AG08395 (cell line): Measurements from ENCODE around the gene SEL1L3.
A peak's percentile ranks its signal among the peaks of the same experiment; 100 is the strongest.
"Not testable (repeated sequence)": the region's sequence is repeated elsewhere in the genome, so short reads cannot be mapped to it uniquely, and the experiment has no call there.

ENCODE experiments used
- DNase-seq: peaks from one replicate; pipeline ENCODE4 v3.0.0; 2012; ENCODE audit warnings: mixed read lengths, low spot score

The SEL1L3 gene

GRCh38 chr4:25862411-25863346 lies at the start of gene SEL1L3:
TSS of gene SEL1L3 (minus strand) at chr4:25862988. CDS start at chr4:25862836, 152 bp downstream.
- DNase-seq: peak; percentile 29

- DNase-seq: no peak
Measured at GRCh38 chr4:25911356-25911755, 48.6 kb upstream of the SEL1L3 start.

- DNase-seq: peak; percentile 96
Measured at GRCh38 chr4:25908491-25908901, 45.7 kb upstream of the SEL1L3 start.

GRCh38 chr4:25906113-25906512 lies 43.3 kb upstream of the SEL1L3 start:
- not testable (repeated sequence) for DNase-seq

- DNase-seq: no peak
Measured at GRCh38 chr4:25905371-25905770, 42.6 kb upstream of the SEL1L3 start.

- DNase-seq: no peak
Measured at GRCh38 chr4:25904748-25905082, 41.9 kb upstream of the SEL1L3 start.

- DNase-seq: no peak
Measured at GRCh38 chr4:25903900-25904747, 41.3 kb upstream of the SEL1L3 start.

- DNase-seq: no peak
Measured at GRCh38 chr4:25901030-25901430, 38.2 kb upstream of the SEL1L3 start.

- DNase-seq: no peak
Measured at GRCh38 chr4:25900310-25900709, 37.5 kb upstream of the SEL1L3 start.

- no peak for DNase-seq
Measured at GRCh38 chr4:25896776-25897539, 34.2 kb upstream of the SEL1L3 start.

- no peak for DNase-seq
Measured at GRCh38 chr4:25892796-25893195, 30.0 kb upstream of the SEL1L3 start.

GRCh38 chr4:25890571-25891485 lies 28.0 kb upstream of the SEL1L3 start:
- no peak for DNase-seq

GRCh38 chr4:25889589-25890503 lies 27.1 kb upstream of the SEL1L3 start:
- no peak for DNase-seq

- DNase-seq: no peak
Measured at GRCh38 chr4:25888781-25889180, 26.0 kb upstream of the SEL1L3 start.

- peak; percentile 32 for DNase-seq
Measured at GRCh38 chr4:25884031-25884782, 21.4 kb upstream of the SEL1L3 start.

GRCh38 chr4:25883565-25883964 lies 20.8 kb upstream of the SEL1L3 start:
- no peak for DNase-seq

- DNase-seq: no peak
Measured at GRCh38 chr4:25882226-25882625, 19.4 kb upstream of the SEL1L3 start.

- DNase-seq: no peak
Measured at GRCh38 chr4:25881193-25881592, 18.4 kb upstream of the SEL1L3 start.

GRCh38 chr4:25879991-25880651 lies 17.3 kb upstream of the SEL1L3 start:
- DNase-seq: no peak
